NCI-H1417 (cell line): ENCODE results near the gene PRKCD.

Experiments used
- DNase-seq, 3 experiments: peaks; one replicate each; lab custom pipeline; 2025; lab: John Stamatoyannopoulos, UW

PRKCD gene

GRCh38 chr3:53190659-53191058 is 29.6 kb downstream of the PRKCD start:
- no peak for DNase-seq

GRCh38 chr3:53191836-53192480 is 30.9 kb downstream of the PRKCD start:
- no peak for DNase-seq

- DNase-seq: no peak
Observed at GRCh38 chr3:53192608-53193007, 31.6 kb downstream of the PRKCD start.

- DNase-seq: no peak
Observed at GRCh38 chr3:53193466-53194209, 32.6 kb downstream of the PRKCD start.

GRCh38 chr3:53194210-53195065 is 33.4 kb downstream of the PRKCD start:
- DNase-seq: peak in 1 of 3 experiments; percentile 46

- DNase-seq: no peak
Observed at GRCh38 chr3:53195066-53195450, 34.0 kb downstream of the PRKCD start.

- peak in 2 of 3 experiments; percentile 8 for DNase-seq
Observed at GRCh38 chr3:53195602-53196574, 34.9 kb downstream of the PRKCD start.

- no peak for DNase-seq
Observed at GRCh38 chr3:53196575-53197407, 35.8 kb downstream of the PRKCD start.

GRCh38 chr3:53198256-53198977 is 37.4 kb downstream of the PRKCD start:
- DNase-seq: no peak

- DNase-seq: no peak
Observed at GRCh38 chr3:53198996-53199395, 38.0 kb downstream of the PRKCD start.

- DNase-seq: no peak
Observed at GRCh38 chr3:53199834-53200233, 38.8 kb downstream of the PRKCD start.

GRCh38 chr3:53200501-53201498 is 39.8 kb downstream of the PRKCD start:
- no peak for DNase-seq

GRCh38 chr3:53202331-53203015 is 41.5 kb downstream of the PRKCD start:
- DNase-seq: peak; percentile 42 to 88 (median 71)

GRCh38 chr3:53211706-53212702 is 51.0 kb downstream of the PRKCD start:
- no peak for DNase-seq

GRCh38 chr3:53213276-53213675 is 52.3 kb downstream of the PRKCD start:
- DNase-seq: no peak

- DNase-seq: no peak
Observed at GRCh38 chr3:53215816-53216215, 54.8 kb downstream of the PRKCD start.

GRCh38 chr3:53216723-53217122 is 55.7 kb downstream of the PRKCD start:
- DNase-seq: no peak
